Nephron progenitor cell (in vitro differentiated cells): ENCODE data around the gene WASF3.
A peak's percentile ranks its signal among the peaks of the same experiment; 100 is the strongest.

ENCODE experiments used
- DNase-seq: peaks from one replicate; pipeline ENCODE4 v3.0.0; 2021
- H3K27ac Mint-ChIP-seq: 2 replicates; pipeline ENCODE4 v1.8.0; 2021; ENCODE audit warnings: mild to moderate bottlenecking, moderate library complexity, mixed read lengths
- H3K27me3 Mint-ChIP-seq: 2 replicates; pipeline ENCODE4 v1.8.0; 2021; ENCODE audit warnings: mild to moderate bottlenecking, low read depth, mixed read lengths; ENCODE audit not compliant: poor library complexity
- H3K36me3 Mint-ChIP-seq: 2 replicates; pipeline ENCODE4 v1.8.0; 2021; ENCODE audit warnings: low read depth, mixed read lengths
- H3K4me1 Mint-ChIP-seq: 2 replicates; pipeline ENCODE4 v1.8.0; 2021; ENCODE audit warnings: mixed read lengths
- H3K4me3 Mint-ChIP-seq: 2 replicates; pipeline ENCODE4 v1.8.0; 2021; ENCODE audit warnings: mild to moderate bottlenecking, moderate library complexity, mixed read lengths
- H3K9me3 Mint-ChIP-seq: 2 replicates; pipeline ENCODE4 v1.8.0; 2021; ENCODE audit warnings: mild to moderate bottlenecking, moderate library complexity, mixed read lengths
- TF ChIP-seq, protein P1 (sequence below): fragments of 200-600 bp; sonication (generic); IDR thresholded peaks from 2 replicates; pipeline ENCODE4 v1.5.0; 2021; ENCODE audit warnings: antibody characterized with exemption

WASF3 gene

DNA sequence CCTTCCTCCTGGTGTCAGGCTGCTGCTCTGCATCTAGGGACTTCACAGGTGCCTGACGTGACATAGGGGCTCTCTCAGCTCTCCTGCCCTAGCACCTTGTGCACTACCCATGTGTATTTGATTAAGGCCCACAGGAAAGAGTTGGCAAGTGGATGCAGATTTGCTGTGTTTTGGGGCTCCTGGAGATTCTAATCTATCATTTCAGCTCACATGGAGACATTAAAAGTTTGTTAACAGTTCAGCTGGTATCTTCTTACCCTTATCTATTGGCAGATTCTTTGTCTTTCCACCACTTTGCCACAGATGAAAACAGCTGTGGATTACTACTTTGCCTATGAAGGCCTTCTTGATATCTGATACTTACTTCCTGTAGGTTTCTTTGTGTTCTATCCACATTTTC lies 41.9 kb downstream of the WASF3 start:
- Mint-ChIP-seq H3K36me3 (peaks cover 41% of the 10 kb centered on the region), H3K27me3 (peaks cover 3% of the 10 kb centered on the region), H3K27ac (peak overlapping the region; percentile 44), H3K4me1 (peaks cover 44% of the 10 kb centered on the region), H3K9me3 (peaks cover 45% of the 10 kb centered on the region), H3K4me3 (no peak overlapping the region)
- TF ChIP-seq, protein P1, sequence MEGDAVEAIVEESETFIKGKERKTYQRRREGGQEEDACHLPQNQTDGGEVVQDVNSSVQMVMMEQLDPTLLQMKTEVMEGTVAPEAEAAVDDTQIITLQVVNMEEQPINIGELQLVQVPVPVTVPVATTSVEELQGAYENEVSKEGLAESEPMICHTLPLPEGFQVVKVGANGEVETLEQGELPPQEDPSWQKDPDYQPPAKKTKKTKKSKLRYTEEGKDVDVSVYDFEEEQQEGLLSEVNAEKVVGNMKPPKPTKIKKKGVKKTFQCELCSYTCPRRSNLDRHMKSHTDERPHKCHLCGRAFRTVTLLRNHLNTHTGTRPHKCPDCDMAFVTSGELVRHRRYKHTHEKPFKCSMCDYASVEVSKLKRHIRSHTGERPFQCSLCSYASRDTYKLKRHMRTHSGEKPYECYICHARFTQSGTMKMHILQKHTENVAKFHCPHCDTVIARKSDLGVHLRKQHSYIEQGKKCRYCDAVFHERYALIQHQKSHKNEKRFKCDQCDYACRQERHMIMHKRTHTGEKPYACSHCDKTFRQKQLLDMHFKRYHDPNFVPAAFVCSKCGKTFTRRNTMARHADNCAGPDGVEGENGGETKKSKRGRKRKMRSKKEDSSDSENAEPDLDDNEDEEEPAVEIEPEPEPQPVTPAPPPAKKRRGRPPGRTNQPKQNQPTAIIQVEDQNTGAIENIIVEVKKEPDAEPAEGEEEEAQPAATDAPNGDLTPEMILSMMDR = no peak
- DNase-seq = no peak

DNA sequence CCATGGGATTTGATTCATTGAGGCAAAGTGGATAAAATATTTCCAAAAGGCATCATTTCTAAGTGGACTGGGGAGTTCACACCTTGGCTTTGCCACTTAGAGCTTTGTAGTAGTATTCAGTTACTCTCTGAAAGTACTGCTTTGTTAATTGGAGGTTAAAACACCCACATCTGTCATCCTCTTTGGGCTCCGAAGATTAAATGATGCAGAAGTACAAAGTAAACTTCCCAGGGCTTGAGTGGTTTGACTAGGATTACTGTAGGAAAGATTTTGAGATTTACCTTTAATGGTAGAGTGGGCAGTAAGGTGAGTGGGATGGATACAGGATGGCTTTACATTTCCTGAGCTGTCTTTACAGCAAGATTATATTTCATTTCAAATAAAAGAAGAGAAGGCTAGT lies 42.4 kb downstream of the WASF3 start:
- H3K4me3 Mint-ChIP-seq = no peak overlapping the region
- peaks cover 3% of the 10 kb centered on the region for H3K27me3 Mint-ChIP-seq
- peak overlapping the region; percentile 44 for H3K27ac Mint-ChIP-seq
- H3K9me3 Mint-ChIP-seq = peaks cover 40% of the 10 kb centered on the region
- peaks cover 37% of the 10 kb centered on the region for H3K36me3 Mint-ChIP-seq
- TF ChIP-seq, protein P1 = no peak
- DNase-seq = no peak
- H3K4me1 Mint-ChIP-seq = peaks cover 44% of the 10 kb centered on the region

DNA sequence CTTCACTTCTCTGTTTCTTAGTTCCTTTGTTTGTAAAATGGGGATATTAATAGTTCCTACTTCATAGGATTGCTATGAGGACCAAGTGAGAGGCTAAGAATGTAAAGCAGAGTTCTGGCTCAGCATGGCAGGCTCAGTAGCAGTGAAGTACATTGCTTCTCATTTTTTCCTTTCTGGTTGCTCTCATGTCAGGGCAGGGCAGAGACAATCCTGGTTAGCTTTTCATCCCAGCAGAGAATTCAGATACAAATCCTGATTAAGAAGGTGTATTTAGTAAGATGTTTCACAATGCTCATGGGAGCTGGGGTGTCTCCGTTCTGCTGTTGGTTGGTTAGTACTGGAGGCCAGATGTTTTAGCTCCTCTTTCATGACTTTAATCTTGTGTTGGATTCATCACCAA lies 42.9 kb downstream of the WASF3 start:
- Mint-ChIP-seq H3K9me3 (peaks cover 37% of the 10 kb centered on the region), H3K27ac (peak overlapping the region; percentile 52), H3K4me1 (peaks cover 48% of the 10 kb centered on the region), H3K27me3 (peaks cover 3% of the 10 kb centered on the region), H3K36me3 (peaks cover 32% of the 10 kb centered on the region), H3K4me3 (no peak overlapping the region)
- no peak for DNase-seq
- TF ChIP-seq, protein P1 = no peak

DNA sequence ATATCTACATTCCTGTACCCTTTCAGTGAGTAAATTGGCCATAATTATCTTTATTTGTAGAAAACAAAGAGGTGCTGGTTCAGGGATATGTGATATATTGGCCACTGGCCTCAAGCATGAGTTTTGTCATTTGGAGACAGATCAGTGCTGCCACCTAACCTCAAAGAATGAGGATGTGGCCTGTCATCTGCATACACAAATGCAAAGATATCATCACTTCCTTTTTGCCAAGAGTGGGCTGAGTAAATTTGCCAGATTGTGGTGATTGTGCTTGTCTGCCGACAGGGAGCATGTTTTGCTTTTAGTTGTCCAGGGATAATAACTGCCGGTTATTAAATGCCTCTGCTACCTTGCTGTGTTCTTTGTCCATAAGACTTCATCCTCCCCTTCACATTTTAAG lies 44.2 kb downstream of the WASF3 start:
- TF ChIP-seq, protein P1 = no peak
- Mint-ChIP-seq H3K27me3 (peaks cover 3% of the 10 kb centered on the region), H3K36me3 (peaks cover 19% of the 10 kb centered on the region), H3K4me3 (no peak overlapping the region), H3K4me1 (peaks cover 52% of the 10 kb centered on the region), H3K27ac (peak overlapping the region; percentile 29), H3K9me3 (peaks cover 23% of the 10 kb centered on the region)
- no peak for DNase-seq

DNA sequence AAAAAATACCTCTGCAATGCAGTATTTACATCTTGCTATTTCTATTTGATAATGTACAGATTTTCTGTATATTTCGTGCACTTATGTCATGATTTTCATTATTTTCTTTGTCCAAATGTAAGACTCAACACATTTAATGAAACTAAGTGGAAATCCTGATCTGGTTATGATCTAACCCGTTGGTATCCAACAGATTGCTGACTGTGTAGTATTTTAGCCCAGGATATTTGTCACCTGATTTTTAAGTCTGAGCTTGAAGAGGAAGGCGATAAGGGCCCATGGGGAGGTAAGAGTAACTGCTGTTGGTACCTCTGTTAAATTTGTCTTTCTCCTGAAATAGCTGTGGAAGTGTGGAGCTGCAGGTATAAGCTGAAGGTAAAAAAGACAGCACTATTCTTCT lies 45.3 kb downstream of the WASF3 start:
- Mint-ChIP-seq H3K27me3 (peaks cover 3% of the 10 kb centered on the region), H3K4me1 (peaks cover 52% of the 10 kb centered on the region), H3K36me3 (peaks cover 9% of the 10 kb centered on the region), H3K4me3 (no peak overlapping the region), H3K27ac (no peak overlapping the region), H3K9me3 (peaks cover 13% of the 10 kb centered on the region)
- TF ChIP-seq, protein P1 = no peak
- DNase-seq = no peak

DNA sequence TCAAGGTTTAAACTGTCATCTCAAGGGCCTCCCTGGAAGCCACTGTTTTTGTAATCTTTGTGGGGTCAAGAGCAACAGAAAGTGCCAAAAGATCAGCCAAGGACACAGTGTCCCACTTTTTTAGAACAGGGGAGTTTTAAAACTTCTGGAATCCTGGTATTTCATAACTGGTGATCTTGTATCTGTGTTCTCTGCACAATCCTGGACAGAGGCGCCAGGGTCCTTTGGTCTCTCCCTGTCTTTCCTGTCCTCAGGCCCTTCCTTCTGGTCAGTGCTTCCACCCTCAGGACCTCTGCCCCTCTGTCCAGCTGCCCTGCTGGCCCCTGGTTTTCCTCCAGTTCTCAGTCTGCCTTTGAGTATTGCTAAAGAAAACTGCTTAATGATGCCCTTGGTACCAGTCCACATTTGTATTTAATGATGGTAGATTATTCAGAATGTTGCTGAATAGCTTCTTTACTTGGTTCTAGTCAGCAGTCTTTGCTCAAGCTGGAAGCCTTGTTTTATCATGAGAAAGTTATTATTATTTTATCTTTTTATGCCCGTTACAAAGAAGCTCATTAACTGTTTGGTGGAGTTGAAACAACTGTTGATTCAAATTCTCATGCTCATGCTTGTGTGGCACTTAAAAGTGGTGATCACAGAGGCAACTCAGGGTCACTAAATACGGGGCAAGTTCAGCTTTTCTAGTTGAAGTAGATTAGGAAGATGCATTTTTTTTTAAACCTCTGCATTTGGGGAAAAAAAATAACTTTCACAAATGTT lies 47.5 kb downstream of the WASF3 start:
- H3K9me3 Mint-ChIP-seq = no peaks in the 10 kb centered on the region
- no peaks in the 10 kb centered on the region for H3K36me3 Mint-ChIP-seq
- no peak overlapping the region for H3K4me3 Mint-ChIP-seq
- no peak for DNase-seq
- TF ChIP-seq, protein P1 = no peak
- H3K27ac Mint-ChIP-seq = peak overlapping the region; percentile 93
- H3K27me3 Mint-ChIP-seq = no peaks in the 10 kb centered on the region
- H3K4me1 Mint-ChIP-seq = peaks cover 37% of the 10 kb centered on the region
